HG03039 (cell line): ENCODE measurements around the gene IFNLR1.

ENCODE experiments used
- ATAC-seq: cut with Tn5 transposase; IDR thresholded peaks from one replicate; pipeline ENCODE4 v1.9.1; 2021; ENCODE audit warnings: mild to moderate bottlenecking, moderate library complexity; ENCODE audit not compliant: unreplicated experiment

Gene IFNLR1

DNA sequence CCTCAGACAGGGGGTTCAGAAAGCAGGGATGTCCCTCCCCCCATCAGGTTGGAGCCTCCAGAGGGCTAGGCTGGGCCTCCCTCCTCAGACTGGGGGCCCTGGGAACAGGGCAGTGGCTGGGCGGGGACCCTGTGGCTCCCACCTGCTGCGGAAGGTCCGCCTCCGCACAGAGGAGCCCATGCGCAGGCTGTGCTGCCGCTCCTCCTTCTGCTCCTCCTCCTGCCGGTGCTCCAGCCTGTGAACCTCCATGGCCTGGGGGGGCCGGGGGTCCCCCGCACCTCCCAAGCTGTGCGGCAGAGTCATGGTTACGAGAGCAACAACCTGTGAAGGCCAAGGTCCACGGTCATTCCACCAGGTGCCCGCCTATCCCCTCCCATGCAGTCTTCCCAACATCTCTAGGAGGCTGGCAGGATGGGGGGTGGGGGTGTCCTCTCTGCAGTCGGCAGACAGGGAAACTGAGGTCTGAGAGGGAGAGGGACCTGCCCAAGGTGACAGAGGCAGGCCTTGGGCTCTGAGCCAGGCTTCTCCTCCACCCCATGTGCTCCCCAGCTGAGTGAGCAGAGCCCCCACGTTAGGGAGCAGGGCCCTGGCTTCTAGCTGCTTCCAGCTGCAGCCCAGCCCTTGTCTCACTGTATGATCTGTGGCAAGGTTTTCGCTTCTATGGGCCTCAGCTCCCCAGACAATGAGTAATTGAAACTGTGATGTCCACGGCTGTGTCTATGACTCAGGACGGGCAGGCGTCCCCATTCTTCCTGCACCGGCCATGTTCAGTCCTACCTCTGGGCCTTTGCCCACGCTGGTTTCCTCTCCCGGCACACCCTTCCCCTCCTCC lies 78.5 kb downstream of the IFNLR1 start:
- no peak for ATAC-seq

- ATAC-seq, result no peak
These were observed 79.5 kb downstream of the IFNLR1 start for GRCh38 chr1:24107462-24108138.

DNA sequence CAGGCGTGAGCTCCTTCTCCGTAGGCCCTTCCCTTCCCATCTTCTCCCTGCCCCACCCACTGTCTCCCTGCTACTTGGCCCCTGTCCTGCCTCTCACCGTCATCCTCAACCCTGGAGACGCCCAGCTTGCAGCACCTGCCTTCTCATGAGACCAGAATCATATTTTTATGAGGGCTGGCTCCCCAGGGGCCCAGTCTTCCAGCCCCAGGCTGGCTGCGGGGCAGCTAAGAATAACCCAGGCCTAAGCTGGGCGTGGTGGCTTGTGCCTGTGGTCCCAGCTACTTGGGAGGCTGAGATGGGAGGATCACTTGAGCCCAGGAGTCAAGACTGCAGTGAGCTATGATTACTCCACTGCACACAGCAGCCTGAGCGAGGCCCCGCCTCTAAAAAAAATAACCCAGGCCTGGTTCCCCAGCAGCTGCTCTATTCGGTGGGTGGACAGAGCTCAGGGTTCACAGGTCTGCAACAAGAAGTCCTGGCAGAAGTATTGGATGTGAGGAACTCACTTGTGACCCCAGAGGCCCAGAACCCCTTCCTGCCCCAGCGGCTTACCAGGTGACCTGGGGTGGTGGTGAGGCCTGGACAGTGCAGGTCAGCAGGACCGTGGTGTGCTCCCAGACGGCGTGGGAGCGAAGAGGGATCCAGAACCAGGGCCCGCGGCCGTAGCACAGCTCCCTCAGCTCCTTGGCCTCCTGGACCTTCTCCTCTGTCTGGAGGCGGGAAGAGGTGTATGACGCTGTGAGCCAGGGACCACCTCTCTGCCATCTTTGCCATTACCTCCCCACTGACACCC lies 81.5 kb downstream of the IFNLR1 start:
- ATAC-seq, result no peak

GRCh38 chr1:24104854-24105253 lies 82.2 kb downstream of the IFNLR1 start:
- no peak for ATAC-seq
